GM21390 (cell line): ENCODE results near the gene GPR45.

Experiments
- ATAC-seq: cut with Tn5 transposase; IDR thresholded peaks from one replicate; pipeline ENCODE4 v1.9.1; 2021; ENCODE audit not compliant: unreplicated experiment

Gene GPR45

GRCh38 chr2:105252271-105252670 lies 10.7 kb downstream of the GPR45 start:
- ATAC-seq = no peak

GRCh38 chr2:105254531-105255210 lies 13.1 kb downstream of the GPR45 start:
- ATAC-seq = no peak

- ATAC-seq = no peak
Observed at GRCh38 chr2:105255979-105256378, 14.4 kb downstream of the GPR45 start.

GRCh38 chr2:105256431-105257047 lies 15.0 kb downstream of the GPR45 start:
- ATAC-seq = no peak

GRCh38 chr2:105257981-105258380 lies 16.4 kb downstream of the GPR45 start:
- ATAC-seq = no peak

GRCh38 chr2:105258835-105259350 lies 17.4 kb downstream of the GPR45 start:
- no peak for ATAC-seq

- ATAC-seq = no peak
Observed at GRCh38 chr2:105261061-105261460, 19.5 kb downstream of the GPR45 start.

- ATAC-seq = no peak
Observed at GRCh38 chr2:105262651-105263091, 21.1 kb downstream of the GPR45 start.

- ATAC-seq = no peak
Observed at GRCh38 chr2:105269426-105269825, 27.9 kb downstream of the GPR45 start.

GRCh38 chr2:105271393-105272045 lies 30.0 kb downstream of the GPR45 start:
- no peak for ATAC-seq

GRCh38 chr2:105272176-105272575 lies 30.6 kb downstream of the GPR45 start:
- ATAC-seq = no peak

- ATAC-seq = no peak
Observed at GRCh38 chr2:105274046-105274445, 32.5 kb downstream of the GPR45 start.

- ATAC-seq = no peak
Observed at GRCh38 chr2:105278654-105279053, 37.1 kb downstream of the GPR45 start.

- ATAC-seq = no peak
Observed at GRCh38 chr2:105279126-105279525, 37.6 kb downstream of the GPR45 start.

- ATAC-seq = no peak
Observed at GRCh38 chr2:105280281-105280680, 38.7 kb downstream of the GPR45 start.

GRCh38 chr2:105283532-105283931 lies 42.0 kb downstream of the GPR45 start:
- ATAC-seq = no peak

GRCh38 chr2:105287692-105288091 lies 46.1 kb downstream of the GPR45 start:
- no peak for ATAC-seq

GRCh38 chr2:105288133-105288532 lies 46.6 kb downstream of the GPR45 start:
- no peak for ATAC-seq

- no peak for ATAC-seq
Observed at GRCh38 chr2:105290981-105291660, 49.6 kb downstream of the GPR45 start.

- no peak for ATAC-seq
Observed at GRCh38 chr2:105291981-105292380, 50.4 kb downstream of the GPR45 start.
